Spleen (tissue), 11 donors: Measurements from ENCODE around the gene NPC1L1. TPM values are rescaled to one million over a fixed set of nuclear protein-coding genes. Genes with fewer than 3 reads are reported as not detected.

ENCODE experiments used
- DNase-seq: peaks from one replicate; pipeline ENCODE4 v3.0.0-alpha.2; 2020
- H3K27ac ChIP-seq, 8 donors: fragments of 200-600 bp; sonication (generic) in 7 of 8; 1 replicate in 4 of 8; 2 replicates in 4 of 8; pipeline versions ENCODE4 v1.5.0 to v1.8.0; 2016 to 2021; ENCODE audit warnings: inconsistent platforms in 4 of 8, mild to moderate bottlenecking in 4 of 8, moderate library complexity in 1 of 8
- H3K27me3 ChIP-seq, 7 donors: fragments of 200-600 bp; sonication (generic) in 6 of 7; replicated peaks in 1 of 7; 1 replicate in 4 of 7; 2 replicates in 3 of 7; pipeline versions ENCODE4 v1.5.0 to v1.8.0; 2016 to 2021; ENCODE audit warnings: inconsistent platforms in 3 of 7, mild to moderate bottlenecking in 1 of 7
- H3K36me3 ChIP-seq, 6 donors: fragments of 200-600 bp; sonication (generic) in 5 of 6; 1 replicate in 4 of 6; 2 replicates in 2 of 6; pipeline versions ENCODE4 v1.5.0 to v1.8.0; 2016 to 2021; ENCODE audit warnings: inconsistent platforms in 2 of 6
- H3K4me1 ChIP-seq, 6 donors: fragments of 200-600 bp; sonication (generic) in 5 of 6; 1 replicate in 3 of 6; 2 replicates in 3 of 6; pipeline versions ENCODE4 v1.5.0 to v1.8.0; 2016 to 2021; ENCODE audit warnings: inconsistent platforms in 3 of 6
- H3K4me3 ChIP-seq, 8 donors: fragments of 200-600 bp; sonication (generic) in 7 of 8; 1 replicate in 4 of 8; 2 replicates in 4 of 8; pipeline versions ENCODE4 v1.5.0 to v1.8.0; 2016 to 2021; ENCODE audit warnings: inconsistent platforms in 4 of 8, mild to moderate bottlenecking in 4 of 8, moderate library complexity in 2 of 8
- H3K9me3 ChIP-seq, 8 donors: fragments of 200-600 bp; sonication (generic) in 7 of 8; 1 replicate in 4 of 8; 2 replicates in 4 of 8; pipeline versions ENCODE4 v1.5.0 to v1.8.0; 2016 to 2021; ENCODE audit warnings: inconsistent platforms in 4 of 8
- CTCF ChIP-seq, 11 experiments: fragments of 200-600 bp in 7 of 11; fragments of 450-650 bp in 4 of 11; sonication (generic) in 4 of 11; IDR thresholded peaks in 8 of 11; conservative IDR thresholded peaks in 3 of 11; 1 replicate in 7 of 11; 2 replicates in 4 of 11; pipeline versions ENCODE4 v1.4.0 to v1.8.0; 2016 to 2021; ENCODE audit warnings: antibody characterized with exemption in 11 of 11, inconsistent platforms in 4 of 11, mild to moderate bottlenecking in 1 of 11
- POLR2A ChIP-seq, 3 donors: fragments of 450-650 bp; IDR thresholded peaks; one replicate each; pipeline ENCODE4 v1.5.1; 2017; ENCODE audit warnings: antibody characterized with exemption in 3 of 3, mild to moderate bottlenecking in 1 of 3
- POLR2AphosphoS5 ChIP-seq, 3 donors: sonication (generic); formaldehyde crosslinking; IDR thresholded peaks; one replicate each; pipeline ENCODE4 v1.5.1; 2017; ENCODE audit warnings: antibody characterized with exemption in 3 of 3
- WGBS, 5 donors: extraction: QIAGEN DNeasy Blood & Tissue Kit in 3 of 5; methylation state at CpG; one replicate each; pipeline versions ENCODE4 v1.1.5 to v1.1.7; 2013 to 2018; 5-methylcytosine and 5-hydroxymethylcytosine counted together
- intact Hi-C: fragments of 100-400 bp; cut with DNase I; formaldehyde crosslinking; loops from one replicate; pipeline ENCODE4 v1.15.0; 2023; ENCODE audit warnings: low total_unique reads
- polyA plus RNA-seq, 3 donors: library from polyadenylated mRNA; stranded (reverse); fragments of 200-250 nt; gene quantifications; one replicate each; pipeline ENCODE4 v1.2.1, GENCODE V29; 2013
- total RNA-seq, 7 donors: library from RNA; depleted of rRNA in 3 of 7; stranded (reverse); fragments of >200 nt in 3 of 7; fragmentation: NEBNext Ultra II Directional in 4 of 7; extraction: Animal tissue kit (Norgen Biotek cat#: 25700) in 4 of 7; gene quantifications; one replicate each; pipeline versions ENCODE4 v1.1.0 to v1.2.1, GENCODE V29; 2016 to 2021
- donor health status: healthy with polysubstance abuse.
- donor health status: DM: no; HTN: no; CAD: no; lungs with moderate emphysema.
- donor health status: DM: no; HTN: no; CAD: no.
- donor health status: Bipolar disorder and iron deficiency.
- donor health status: healthy.
- donor health status: DM: no; HTN: no; CAD: no.
- donor health status: DM: yes; HTN: yes; CAD: no.

NPC1L1 gene
- total and polyA plus RNA-seq, 10 donors = 0.02 to 0.07 (median 0.03) TPM; not detected in 6

DNA sequence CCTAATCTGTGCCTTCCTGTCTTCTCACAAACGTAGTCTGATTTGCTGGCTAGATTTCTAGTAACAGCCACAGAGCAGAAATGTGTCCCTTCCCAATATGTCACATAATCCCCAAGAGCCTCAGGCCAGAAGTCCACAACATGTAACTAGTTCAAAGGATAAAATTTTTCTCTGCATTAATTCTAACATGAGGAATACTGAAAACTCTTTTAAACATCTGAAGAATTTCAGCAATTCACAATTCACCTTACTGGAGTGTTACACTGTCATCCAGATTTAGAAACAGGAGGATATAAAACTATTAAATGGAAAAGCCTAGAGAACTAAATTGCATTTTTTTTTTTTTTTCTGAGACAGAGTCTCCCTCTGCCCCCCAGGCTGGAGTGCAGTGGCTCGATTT, 35.1 kb upstream of the NPC1L1 start:
- no peak overlapping the region for H3K27ac ChIP-seq
- H3K4me3 ChIP-seq = no peak overlapping the region
- H3K4me1 ChIP-seq = peaks cover 28 to 64% (median 52%) of the 10 kb centered on the region in 6 donors
- H3K9me3 ChIP-seq = no peaks in the 10 kb centered on the region
- H3K36me3 ChIP-seq = peaks cover 2 to 81% (median 54%) of the 10 kb centered on the region in 6 donors
- no peaks in the 10 kb centered on the region for H3K27me3 ChIP-seq
- intact Hi-C loops = no loop called here
- WGBS, 5 donors = 69 to 77% (median 71%) methylated on average over 2 of the region's 2 CpGs
- TF ChIP-seq POLR2AphosphoS5 (IDR thresholded peaks at IDR 0.05) = no peak
- TF ChIP-seq POLR2A (IDR thresholded peaks at IDR 0.05) = no peak
- TF ChIP-seq CTCF (IDR thresholded peaks at IDR 0.05 in 8 of 11, conservative IDR thresholded peaks at IDR 0.05 in 3 of 11) = no peak
- no peak for DNase-seq

DNA sequence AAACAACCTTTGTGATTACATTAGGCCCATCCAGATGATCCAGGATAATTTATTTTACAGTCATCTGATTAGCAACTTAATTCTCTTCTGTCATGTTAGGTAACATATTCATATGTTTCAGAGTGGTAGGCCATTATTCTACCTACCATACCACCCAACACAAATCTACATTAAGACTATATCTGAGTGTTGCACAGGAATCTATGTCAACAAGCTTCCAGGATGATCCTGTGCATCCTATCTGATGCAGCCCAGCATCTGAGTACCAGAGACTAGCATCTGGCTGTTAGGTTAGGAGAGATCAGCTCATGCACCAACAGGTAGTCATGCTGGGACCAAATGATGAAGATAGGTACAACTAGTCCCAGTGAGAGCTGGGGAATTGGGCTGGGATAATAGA, 33.9 kb upstream of the NPC1L1 start:
- H3K4me1 ChIP-seq = peaks cover 16 to 57% (median 40%) of the 10 kb centered on the region in 6 donors
- H3K27me3 ChIP-seq = no peaks in the 10 kb centered on the region
- intact Hi-C loops = no loop called here
- peaks cover 7 to 81% (median 62%) of the 10 kb centered on the region in 6 donors for H3K36me3 ChIP-seq
- no peak for TF ChIP-seq POLR2A (IDR thresholded peaks at IDR 0.05)
- TF ChIP-seq CTCF (IDR thresholded peaks at IDR 0.05 in 8 of 11, conservative IDR thresholded peaks at IDR 0.05 in 3 of 11) = no peak
- TF ChIP-seq POLR2AphosphoS5 (IDR thresholded peaks at IDR 0.05) = no peak
- H3K27ac ChIP-seq = peak overlapping the region in 1 of 8 donors; percentile 9
- no peaks in the 10 kb centered on the region for H3K9me3 ChIP-seq
- no peak for DNase-seq
- peak overlapping the region in 2 of 8 donors; percentile 89 to 100 for H3K4me3 ChIP-seq

DNA sequence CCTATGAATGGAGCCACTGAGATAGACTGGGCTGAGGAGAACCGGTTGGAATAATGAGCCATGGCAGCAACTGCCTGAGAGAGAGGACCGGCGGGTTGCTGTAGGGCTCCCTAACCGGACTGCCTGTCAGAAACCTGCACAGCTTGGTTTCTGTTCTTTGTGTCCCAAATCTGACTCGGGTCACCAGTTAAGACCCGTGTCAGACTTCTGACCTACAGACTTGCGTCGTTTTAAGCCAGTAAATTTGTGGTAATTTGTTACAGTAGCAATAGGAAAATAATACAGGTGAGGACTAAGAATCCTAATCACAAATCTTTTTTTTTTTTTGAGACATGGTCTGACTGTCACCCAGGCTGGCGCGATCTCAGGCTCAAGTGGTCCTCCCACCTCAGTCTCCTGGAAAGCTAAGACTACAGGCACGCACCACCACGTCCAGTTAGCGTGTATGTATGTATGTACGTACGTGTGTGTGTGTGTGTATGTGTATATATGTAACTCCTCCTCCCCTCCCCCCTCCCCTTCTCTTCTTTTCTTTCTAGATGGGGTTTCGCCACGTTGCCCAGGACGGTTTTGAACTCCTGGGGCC, 33.2 kb upstream of the NPC1L1 start:
- TF ChIP-seq POLR2A (IDR thresholded peaks at IDR 0.05) (no peak), POLR2AphosphoS5 (IDR thresholded peaks at IDR 0.05) (no peak), CTCF (IDR thresholded peaks at IDR 0.05 in 8 of 11, conservative IDR thresholded peaks at IDR 0.05 in 3 of 11) (no peak)
- Histone ChIP-seq H3K4me3 (peak overlapping the region; percentile 70 to 100 (median 92)), H3K27ac (peak overlapping the region; percentile 82 to 97 (median 90)), H3K4me1 (peaks cover 16 to 52% (median 34%) of the 10 kb centered on the region in 6 donors), H3K27me3 (no peaks in the 10 kb centered on the region), H3K36me3 (peaks cover 12 to 81% (median 62%) of the 10 kb centered on the region in 6 donors), H3K9me3 (no peaks in the 10 kb centered on the region)
- WGBS, 5 donors = 38 to 41% (median 39%) methylated on average over 18 of the region's 18 CpGs
- DNase-seq = no peak
- intact Hi-C loops = no loop called here

- intact Hi-C loops = no loop called here
- H3K36me3 ChIP-seq = peaks cover 17 to 81% (median 62%) of the 10 kb centered on the region in 6 donors
Observed at GRCh38 chr7:44573464-44574286, 32.5 kb upstream of the NPC1L1 start, which contains the start of gene DDX56. Gene DDX56 (minus strand): TSS chr7:44573908. CDS start chr7:44573895, 13 bp downstream.

More at GRCh38 chr7:44573464-44574286, 32.5 kb upstream of the NPC1L1 start, which contains the start of gene DDX56:
- Histone ChIP-seq H3K27me3 (no peaks in the 10 kb centered on the region), H3K4me3 (peak within 1 kb of the TSS; percentile 70 to 100 (median 92)), H3K27ac (peak within 1 kb of the TSS; percentile 82 to 97 (median 90)), H3K4me1 (peaks cover 16 to 45% (median 34%) of the 10 kb centered on the region in 6 donors), H3K9me3 (no peaks in the 10 kb centered on the region)
- TF ChIP-seq POLR2A (IDR thresholded peaks at IDR 0.05) = peak; percentile 21 to 93 (median 44)
- peak; percentile 98 to 99 (median 99) for TF ChIP-seq POLR2AphosphoS5 (IDR thresholded peaks at IDR 0.05)
- peak in 2 of 11 experiments; percentile 6 to 37 for TF ChIP-seq CTCF (IDR thresholded peaks at IDR 0.05 in 8 of 11, conservative IDR thresholded peaks at IDR 0.05 in 3 of 11)
- 0% methylated on average over 45 to 74 of the region's 74 CpGs for WGBS, 5 donors
- DNase-seq = peak; percentile 98
